Measurements from ENCODE around the gene HLA-DMB.
A peak's percentile ranks its signal among the peaks of the same experiment; 100 is the strongest.

The HLA-DMB gene

DNA sequence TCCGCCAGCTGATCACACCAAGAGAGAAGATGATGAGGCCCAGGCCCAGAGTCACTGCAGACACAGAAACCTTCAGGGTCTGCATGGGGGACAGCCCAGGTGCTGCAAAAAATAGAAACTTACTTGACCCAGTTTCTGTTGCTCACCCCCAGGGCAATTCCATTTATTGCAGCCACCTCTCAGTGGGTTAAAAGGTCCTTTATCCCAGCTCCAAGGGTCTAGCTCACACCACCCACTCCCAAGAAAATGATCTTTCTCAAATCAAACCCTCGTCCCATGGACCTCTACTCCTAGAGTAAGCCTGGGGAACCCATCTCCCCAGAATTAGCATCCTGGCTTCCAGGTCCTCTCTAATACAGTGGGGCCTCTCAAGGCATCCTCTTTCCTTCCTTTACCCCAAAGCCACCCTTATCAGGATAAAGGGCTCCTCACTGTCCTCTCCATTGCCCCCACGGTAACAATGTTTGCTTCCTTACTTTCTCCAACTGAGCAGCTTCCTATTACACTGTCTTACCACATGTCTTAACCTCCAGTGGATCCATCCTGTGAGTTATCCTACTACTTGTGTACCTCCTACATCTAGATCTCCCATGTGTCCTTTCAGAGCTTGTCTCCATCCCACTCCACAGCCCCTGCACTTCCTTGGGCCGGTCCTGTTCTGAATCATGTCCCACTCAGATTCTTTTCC is 5.1 kb downstream of the HLA-DMB start:
- H3K4me2 ChIP-seq (ENCODE audit: low read length, poor library complexity, severe bottlenecking): no peak overlapping the region
- H4K8ac ChIP-seq (ENCODE audit: low read length): no peak overlapping the region
- 77% methylated on average over 4 of the region's 4 CpGs for WGBS
- H3K4ac ChIP-seq (ENCODE audit: low read depth in 1 of 2, low read length in 2 of 2): no peak overlapping the region
- no peak overlapping the region for H4K91ac ChIP-seq (ENCODE audit: low read length)
- peaks cover 2% of the 10 kb centered on the region for H3K4me1 ChIP-seq (ENCODE audit: control insufficient read depth, insufficient read depth, low read depth, low read length)
- no peak overlapping the region for H3K18ac ChIP-seq (ENCODE audit: low read depth in 1 of 2, low read length in 2 of 2)
- H2BK12ac ChIP-seq (ENCODE audit: low read length in 2 of 2): no peak overlapping the region
- DNase-seq: no peak
- H2BK5ac ChIP-seq (ENCODE audit: low read depth, low read length, poor library complexity, severe bottlenecking): no peak overlapping the region
- H3K9me3 ChIP-seq (ENCODE audit: control insufficient read depth, low read length): no peaks in the 10 kb centered on the region
- peaks cover 0 to 24% of the 10 kb centered on the region in 2 experiments for H3K27me3 ChIP-seq (ENCODE audit: control insufficient read depth in 1 of 2, insufficient read depth in 1 of 2, low read length in 2 of 2)
- H3K27ac ChIP-seq (ENCODE audit: low read length, poor library complexity, severe bottlenecking): no peak overlapping the region
- no peak overlapping the region for H3K4me3 ChIP-seq (ENCODE audit: insufficient read depth in 1 of 2, low read depth in 1 of 2, low read length in 2 of 2)
- H3K36me3 ChIP-seq (ENCODE audit: control insufficient read depth in 1 of 2, insufficient read depth in 2 of 2, low read depth in 1 of 2, low read length in 2 of 2): peaks cover 0 to 4% of the 10 kb centered on the region in 2 experiments
- no peak overlapping the region for H2AFZ ChIP-seq (ENCODE audit: low read depth, low read length)
- no peak overlapping the region for H2AK5ac ChIP-seq (ENCODE audit: low read length, severe bottlenecking)
- H3K14ac ChIP-seq (ENCODE audit: low read length in 2 of 2): no peak overlapping the region
- H3K79me1 ChIP-seq (replicated peaks; ENCODE audit: low read length, poor library complexity, severe bottlenecking): no peaks in the 10 kb centered on the region
- H3K9ac ChIP-seq (ENCODE audit: low read length): no peak overlapping the region
- no peak overlapping the region for H2BK15ac ChIP-seq (ENCODE audit: low read depth, poor library complexity, severe bottlenecking)
- H3K23ac ChIP-seq (ENCODE audit: low read length in 2 of 2): no peak overlapping the region
- no peak overlapping the region for H2BK120ac ChIP-seq (ENCODE audit: low read depth, low read length)

- no peak overlapping the region for H2AFZ ChIP-seq (ENCODE audit: low read depth, low read length)
- DNase-seq: peak; percentile 79
- no peak overlapping the region for H2BK12ac ChIP-seq (ENCODE audit: low read length in 2 of 2)
- no peak overlapping the region for H3K23ac ChIP-seq (ENCODE audit: low read length in 2 of 2)
- no peak overlapping the region for H3K14ac ChIP-seq (ENCODE audit: low read length in 2 of 2)
- peaks cover 0 to 23% of the 10 kb centered on the region in 2 experiments for H3K27me3 ChIP-seq (ENCODE audit: control insufficient read depth in 1 of 2, insufficient read depth in 1 of 2, low read length in 2 of 2)
- no peak overlapping the region for H3K18ac ChIP-seq (ENCODE audit: low read depth in 1 of 2, low read length in 2 of 2)
- H4K8ac ChIP-seq (ENCODE audit: low read length): no peak overlapping the region
- no peak overlapping the region for H2BK120ac ChIP-seq (ENCODE audit: low read depth, low read length)
- no peak overlapping the region for H3K4ac ChIP-seq (ENCODE audit: low read depth in 1 of 2, low read length in 2 of 2)
- H3K27ac ChIP-seq (ENCODE audit: low read length, poor library complexity, severe bottlenecking): no peak overlapping the region
- H3K79me1 ChIP-seq (replicated peaks; ENCODE audit: low read length, poor library complexity, severe bottlenecking): no peaks in the 10 kb centered on the region
- H3K4me3 ChIP-seq (ENCODE audit: insufficient read depth in 1 of 2, low read depth in 1 of 2, low read length in 2 of 2): no peak overlapping the region
- no peak overlapping the region for H3K4me2 ChIP-seq (ENCODE audit: low read length, poor library complexity, severe bottlenecking)
- H3K9me3 ChIP-seq (ENCODE audit: control insufficient read depth, low read length): no peaks in the 10 kb centered on the region
- H3K4me1 ChIP-seq (ENCODE audit: control insufficient read depth, insufficient read depth, low read depth, low read length): no peaks in the 10 kb centered on the region
- no peak overlapping the region for H2BK15ac ChIP-seq (ENCODE audit: low read depth, poor library complexity, severe bottlenecking)
- H2AK5ac ChIP-seq (ENCODE audit: low read length, severe bottlenecking): no peak overlapping the region
- peaks cover 0 to 4% of the 10 kb centered on the region in 2 experiments for H3K36me3 ChIP-seq (ENCODE audit: control insufficient read depth in 1 of 2, insufficient read depth in 2 of 2, low read depth in 1 of 2, low read length in 2 of 2)
- H2BK5ac ChIP-seq (ENCODE audit: low read depth, low read length, poor library complexity, severe bottlenecking): no peak overlapping the region
- no peak overlapping the region for H4K91ac ChIP-seq (ENCODE audit: low read length)
- no CpG with 5 or more reads among the region's 3 CpGs for WGBS
- H3K9ac ChIP-seq (ENCODE audit: low read length): no peak overlapping the region
Observed at GRCh38 chr6:32933661-32934085, 7.2 kb downstream of the HLA-DMB start.

GRCh38 chr6:32932132-32932868 is 8.5 kb downstream of the HLA-DMB start:
- Histone ChIP-seq H3K4ac (ENCODE audit: low read depth in 1 of 2, low read length in 2 of 2) (no peak overlapping the region), H2BK120ac (ENCODE audit: low read depth, low read length) (no peak overlapping the region), H3K4me3 (ENCODE audit: insufficient read depth in 1 of 2, low read depth in 1 of 2, low read length in 2 of 2) (no peak overlapping the region), H3K9me3 (ENCODE audit: control insufficient read depth, low read length) (no peaks in the 10 kb centered on the region), H3K18ac (ENCODE audit: low read depth in 1 of 2, low read length in 2 of 2) (no peak overlapping the region), H2BK5ac (ENCODE audit: low read depth, low read length, poor library complexity, severe bottlenecking) (no peak overlapping the region), H3K23ac (ENCODE audit: low read length in 2 of 2) (no peak overlapping the region), H4K91ac (ENCODE audit: low read length) (no peak overlapping the region), H2BK15ac (ENCODE audit: low read depth, poor library complexity, severe bottlenecking) (no peak overlapping the region), H3K14ac (ENCODE audit: low read length in 2 of 2) (no peak overlapping the region), H3K27me3 (ENCODE audit: control insufficient read depth in 1 of 2, insufficient read depth in 1 of 2, low read length in 2 of 2) (peaks cover 0 to 14% of the 10 kb centered on the region in 2 experiments), H3K27ac (ENCODE audit: low read length, poor library complexity, severe bottlenecking) (no peak overlapping the region), H4K8ac (ENCODE audit: low read length) (no peak overlapping the region), H3K79me1 (replicated peaks; ENCODE audit: low read length, poor library complexity, severe bottlenecking) (no peaks in the 10 kb centered on the region), H2AK5ac (ENCODE audit: low read length, severe bottlenecking) (no peak overlapping the region), H3K4me1 (ENCODE audit: control insufficient read depth, insufficient read depth, low read depth, low read length) (no peaks in the 10 kb centered on the region), H3K9ac (ENCODE audit: low read length) (no peak overlapping the region), H2AFZ (ENCODE audit: low read depth, low read length) (no peak overlapping the region), H2BK12ac (ENCODE audit: low read length in 2 of 2) (no peak overlapping the region), H3K36me3 (ENCODE audit: control insufficient read depth in 1 of 2, insufficient read depth in 2 of 2, low read depth in 1 of 2, low read length in 2 of 2) (peaks cover 0 to 4% of the 10 kb centered on the region in 2 experiments), H3K4me2 (ENCODE audit: low read length, poor library complexity, severe bottlenecking) (no peak overlapping the region)
- WGBS: 85% methylated on average over 7 of the region's 7 CpGs
- peak; percentile 42 for DNase-seq

- Histone ChIP-seq H2AFZ (ENCODE audit: low read depth, low read length) (no peak overlapping the region), H3K79me1 (replicated peaks; ENCODE audit: low read length, poor library complexity, severe bottlenecking) (no peaks in the 10 kb centered on the region), H3K14ac (ENCODE audit: low read length in 2 of 2) (peak overlapping the region in 1 of 2 experiments; percentile 26), H4K8ac (ENCODE audit: low read length) (no peak overlapping the region), H3K4ac (ENCODE audit: low read depth in 1 of 2, low read length in 2 of 2) (no peak overlapping the region), H3K4me2 (ENCODE audit: low read length, poor library complexity, severe bottlenecking) (no peak overlapping the region), H3K9ac (ENCODE audit: low read length) (no peak overlapping the region), H3K27ac (ENCODE audit: low read length, poor library complexity, severe bottlenecking) (no peak overlapping the region), H4K91ac (ENCODE audit: low read length) (no peak overlapping the region), H2BK120ac (ENCODE audit: low read depth, low read length) (no peak overlapping the region), H2BK15ac (ENCODE audit: low read depth, poor library complexity, severe bottlenecking) (no peak overlapping the region), H3K9me3 (ENCODE audit: control insufficient read depth, low read length) (no peaks in the 10 kb centered on the region), H3K27me3 (ENCODE audit: control insufficient read depth in 1 of 2, insufficient read depth in 1 of 2, low read length in 2 of 2) (peaks cover 0 to 10% of the 10 kb centered on the region in 2 experiments), H2BK12ac (ENCODE audit: low read length in 2 of 2) (no peak overlapping the region), H2AK5ac (ENCODE audit: low read length, severe bottlenecking) (no peak overlapping the region), H3K18ac (ENCODE audit: low read depth in 1 of 2, low read length in 2 of 2) (no peak overlapping the region), H3K4me3 (ENCODE audit: insufficient read depth in 1 of 2, low read depth in 1 of 2, low read length in 2 of 2) (no peak overlapping the region), H3K4me1 (ENCODE audit: control insufficient read depth, insufficient read depth, low read depth, low read length) (no peaks in the 10 kb centered on the region), H3K23ac (ENCODE audit: low read length in 2 of 2) (no peak overlapping the region), H2BK5ac (ENCODE audit: low read depth, low read length, poor library complexity, severe bottlenecking) (no peak overlapping the region), H3K36me3 (ENCODE audit: control insufficient read depth in 1 of 2, insufficient read depth in 2 of 2, low read depth in 1 of 2, low read length in 2 of 2) (no peaks in the 10 kb centered on the region)
- DNase-seq: no peak
- 0% methylated on average over 1 of the region's 1 CpG for WGBS
Observed at GRCh38 chr6:32931211-32931610, 9.6 kb downstream of the HLA-DMB start.

Measured in mesenchymal stem cell (in vitro differentiated cells and primary cell).